ENCODE data around the gene PCDHAC1. TPM values are rescaled to one million over a fixed set of nuclear protein-coding genes. Genes with fewer than 3 reads are reported as not detected.
A peak's percentile ranks its signal among the peaks of the same experiment; 100 is the strongest.
"Not testable (repeated sequence)": the region's sequence is repeated elsewhere in the genome, so short reads cannot be mapped to it uniquely, and the experiment has no call there.

The PCDHAC1 gene, protein sequence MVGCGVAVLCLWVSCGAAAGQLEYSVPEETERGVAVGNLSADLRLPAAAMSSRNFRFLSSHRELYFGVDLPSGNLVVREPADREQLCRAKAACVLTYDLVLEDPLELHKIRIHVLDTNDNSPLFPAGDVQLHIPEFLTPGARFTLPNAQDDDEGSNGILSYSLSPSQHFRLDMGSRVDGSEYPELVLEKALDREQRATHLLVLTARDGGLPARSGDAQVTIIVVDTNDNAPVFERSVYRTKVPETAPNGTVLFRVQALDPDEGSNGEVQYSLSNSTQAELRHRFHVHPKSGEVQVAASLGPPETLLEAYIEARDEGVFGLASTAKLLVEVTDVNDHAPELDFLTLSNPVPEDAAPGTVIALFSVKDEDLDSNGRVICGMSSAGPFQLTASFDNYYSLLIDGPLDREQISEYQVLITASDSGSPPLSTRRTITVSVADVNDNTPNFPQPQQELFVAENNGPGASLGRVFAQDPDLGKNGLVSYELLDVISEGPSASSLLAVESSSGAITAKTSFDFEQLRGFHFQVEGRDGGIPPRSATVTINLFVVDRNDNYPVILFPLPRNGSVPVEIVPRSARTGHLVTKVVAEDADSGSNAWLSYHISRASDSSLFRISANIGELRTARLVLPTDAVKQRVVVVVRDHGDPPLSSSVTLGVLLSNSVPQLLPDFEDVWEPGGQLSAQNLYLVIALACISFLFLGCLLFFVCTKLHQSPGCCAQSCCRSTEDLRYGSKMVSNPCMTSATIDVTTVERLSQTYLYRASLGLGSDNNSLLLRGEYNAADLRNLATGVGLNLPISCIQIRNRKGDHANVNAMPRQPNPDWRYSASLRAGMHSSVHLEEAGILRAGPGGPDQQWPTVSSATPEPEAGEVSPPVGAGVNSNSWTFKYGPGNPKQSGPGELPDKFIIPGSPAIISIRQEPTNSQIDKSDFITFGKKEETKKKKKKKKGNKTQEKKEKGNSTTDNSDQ
- under 1 TPM; 0.09 to 0.52 (median 0.11) TPM for polyA plus RNA-seq (ENCODE audit: insufficient read length in 4 of 4)

DNA sequence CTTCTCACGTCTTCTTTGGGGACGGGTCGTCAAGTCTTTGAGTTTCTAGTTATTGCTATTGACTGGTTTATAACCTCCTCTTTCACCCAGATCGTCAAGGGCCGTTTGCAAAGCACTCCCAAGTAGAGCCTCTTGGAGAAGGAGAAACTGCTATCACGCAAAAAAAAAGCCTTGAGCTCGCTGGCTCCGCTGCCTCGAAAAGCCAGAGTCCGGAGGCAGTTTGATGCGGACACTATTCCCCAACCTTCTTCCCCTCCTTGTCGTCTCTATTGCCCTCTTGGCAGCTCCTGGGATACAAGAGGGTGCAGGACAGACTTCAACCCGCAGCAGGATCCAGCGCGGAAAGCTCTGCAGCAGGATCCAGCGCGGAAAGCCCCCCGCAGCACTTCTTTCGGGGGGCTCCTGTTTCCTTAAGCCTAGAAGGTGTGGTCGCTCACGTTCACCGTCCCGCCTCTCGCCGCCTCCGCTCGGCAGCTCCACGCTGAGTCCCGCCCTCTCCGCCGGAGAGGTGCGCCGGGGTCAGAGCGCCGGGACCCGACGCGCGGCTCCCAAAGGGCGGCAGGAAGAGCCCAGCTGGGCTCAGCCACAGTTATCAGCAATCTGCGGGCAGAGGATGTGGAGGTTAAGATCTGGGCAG is at the start of gene PCDHAC1:
TSS of gene PCDHAC1 (plus strand) at position 494 of the 637 bp plus-strand sequence. CDS start 594 bp downstream, outside the sequence.
- no peak for DNase-seq (ENCODE audit: low read depth in 4 of 4, low spot score in 3 of 4)

DNA sequence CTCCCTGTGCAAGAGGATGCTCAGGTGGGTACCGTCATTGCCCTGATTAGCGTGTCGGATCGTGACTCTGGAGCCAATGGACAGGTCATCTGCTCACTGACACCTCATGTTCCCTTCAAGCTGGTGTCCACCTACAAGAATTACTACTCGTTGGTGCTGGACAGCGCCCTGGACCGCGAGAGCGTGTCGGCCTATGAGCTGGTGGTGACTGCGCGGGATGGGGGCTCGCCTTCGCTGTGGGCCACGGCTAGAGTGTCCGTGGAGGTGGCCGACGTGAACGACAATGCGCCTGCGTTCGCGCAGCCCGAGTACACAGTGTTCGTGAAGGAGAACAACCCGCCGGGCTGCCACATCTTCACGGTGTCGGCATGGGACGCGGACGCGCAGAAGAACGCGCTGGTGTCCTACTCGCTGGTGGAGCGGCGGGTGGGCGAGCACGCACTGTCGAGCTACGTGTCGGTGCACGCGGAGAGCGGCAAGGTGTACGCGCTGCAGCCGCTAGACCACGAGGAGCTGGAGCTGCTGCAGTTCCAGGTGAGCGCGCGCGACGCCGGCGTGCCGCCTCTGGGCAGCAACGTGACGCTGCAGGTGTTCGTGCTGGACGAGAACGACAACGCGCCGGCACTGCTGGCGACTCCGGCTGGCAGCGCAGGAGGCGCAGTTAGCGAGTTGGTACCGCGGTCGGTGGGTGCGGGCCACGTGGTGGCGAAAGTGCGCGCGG is 49.4 kb upstream of the PCDHAC1 start:
- not testable (repeated sequence) for DNase-seq (ENCODE audit: low read depth in 4 of 4, low spot score in 3 of 4)

DNA sequence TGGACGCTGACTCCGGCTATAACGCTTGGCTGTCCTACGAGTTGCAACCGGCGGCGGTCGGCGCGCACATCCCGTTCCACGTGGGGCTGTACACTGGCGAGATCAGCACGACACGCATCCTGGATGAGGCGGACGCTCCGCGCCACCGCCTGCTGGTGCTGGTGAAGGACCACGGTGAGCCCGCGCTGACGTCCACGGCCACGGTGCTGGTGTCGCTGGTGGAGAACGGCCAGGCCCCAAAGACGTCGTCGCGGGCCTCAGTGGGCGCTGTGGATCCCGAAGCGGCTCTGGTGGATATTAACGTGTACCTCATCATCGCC is 48.9 kb upstream of the PCDHAC1 start:
- no peak for DNase-seq (ENCODE audit: low read depth in 4 of 4, low spot score in 3 of 4)

DNA sequence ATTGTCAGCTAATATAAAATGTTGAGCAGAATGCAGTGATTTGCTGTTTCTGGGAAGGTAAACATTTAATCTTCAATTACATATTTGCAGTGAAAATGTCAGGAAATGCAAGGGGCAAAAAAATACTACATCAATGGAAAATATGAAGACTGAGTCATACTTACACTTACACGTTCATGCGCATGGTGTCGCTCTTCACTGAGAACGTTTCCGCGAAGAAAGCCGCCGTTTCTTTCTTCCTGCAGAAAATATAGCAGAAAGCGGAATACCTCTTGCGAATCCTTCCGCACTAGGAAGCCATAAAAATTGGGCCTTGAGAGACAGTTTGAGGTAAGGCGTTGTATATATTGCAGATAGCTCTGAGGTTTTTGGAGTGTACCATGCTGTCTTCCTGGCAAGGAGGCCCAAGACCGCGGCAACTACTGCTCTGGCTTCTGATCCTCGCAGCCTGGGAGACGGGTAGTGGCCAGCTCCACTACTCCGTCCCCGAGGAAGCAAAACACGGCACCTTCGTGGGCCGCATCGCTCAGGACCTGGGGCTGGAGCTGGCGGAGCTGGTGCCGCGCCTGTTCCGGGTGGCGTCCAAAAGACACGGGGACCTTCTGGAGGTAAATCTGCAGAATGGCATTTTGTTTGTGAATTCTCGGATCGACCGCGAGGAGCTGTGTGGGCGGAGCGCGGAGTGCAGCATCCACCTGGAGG is 44.1 kb upstream of the PCDHAC1 start, which contains the start of gene PCDHA13:
TSS of gene PCDHA13 (plus strand) at position 236 of the 702 bp plus-strand sequence. CDS start at position 381, 145 bp downstream.
- no peak for DNase-seq (ENCODE audit: low read depth in 4 of 4, low spot score in 3 of 4)

DNA sequence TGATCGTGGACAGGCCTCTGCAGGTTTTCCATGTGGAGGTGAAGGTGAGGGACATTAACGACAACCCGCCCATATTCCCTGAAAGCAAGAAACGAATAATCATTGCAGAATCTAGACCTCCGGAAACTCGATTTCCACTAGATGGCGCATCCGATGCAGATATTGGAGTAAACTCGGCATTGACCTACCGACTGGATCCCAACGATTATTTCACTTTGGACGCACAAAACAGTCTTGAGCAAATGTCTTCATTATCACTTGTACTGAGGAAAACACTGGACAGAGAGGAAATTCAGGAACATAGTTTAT is 43.6 kb upstream of the PCDHAC1 start:
- no peak for DNase-seq (ENCODE audit: low read depth in 4 of 4, low spot score in 3 of 4)

DNA sequence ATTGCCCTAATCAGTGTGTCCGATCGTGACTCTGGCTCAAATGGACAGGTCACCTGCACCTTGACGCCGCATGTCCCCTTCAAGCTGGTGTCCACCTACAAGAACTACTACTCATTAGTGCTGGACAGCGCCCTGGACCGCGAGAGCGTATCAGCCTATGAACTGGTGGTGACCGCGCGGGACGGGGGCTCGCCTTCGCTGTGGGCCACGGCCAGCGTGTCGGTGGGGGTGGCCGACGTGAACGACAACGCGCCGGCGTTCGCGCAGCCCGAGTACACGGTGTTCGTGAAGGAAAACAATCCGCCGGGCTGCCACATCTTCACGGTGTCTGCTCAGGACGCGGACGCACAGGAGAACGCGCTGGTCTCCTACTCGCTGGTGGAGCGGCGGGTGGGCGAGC is 42.7 kb upstream of the PCDHAC1 start:
- DNase-seq (ENCODE audit: low read depth in 4 of 4, low spot score in 3 of 4): no peak

DNA sequence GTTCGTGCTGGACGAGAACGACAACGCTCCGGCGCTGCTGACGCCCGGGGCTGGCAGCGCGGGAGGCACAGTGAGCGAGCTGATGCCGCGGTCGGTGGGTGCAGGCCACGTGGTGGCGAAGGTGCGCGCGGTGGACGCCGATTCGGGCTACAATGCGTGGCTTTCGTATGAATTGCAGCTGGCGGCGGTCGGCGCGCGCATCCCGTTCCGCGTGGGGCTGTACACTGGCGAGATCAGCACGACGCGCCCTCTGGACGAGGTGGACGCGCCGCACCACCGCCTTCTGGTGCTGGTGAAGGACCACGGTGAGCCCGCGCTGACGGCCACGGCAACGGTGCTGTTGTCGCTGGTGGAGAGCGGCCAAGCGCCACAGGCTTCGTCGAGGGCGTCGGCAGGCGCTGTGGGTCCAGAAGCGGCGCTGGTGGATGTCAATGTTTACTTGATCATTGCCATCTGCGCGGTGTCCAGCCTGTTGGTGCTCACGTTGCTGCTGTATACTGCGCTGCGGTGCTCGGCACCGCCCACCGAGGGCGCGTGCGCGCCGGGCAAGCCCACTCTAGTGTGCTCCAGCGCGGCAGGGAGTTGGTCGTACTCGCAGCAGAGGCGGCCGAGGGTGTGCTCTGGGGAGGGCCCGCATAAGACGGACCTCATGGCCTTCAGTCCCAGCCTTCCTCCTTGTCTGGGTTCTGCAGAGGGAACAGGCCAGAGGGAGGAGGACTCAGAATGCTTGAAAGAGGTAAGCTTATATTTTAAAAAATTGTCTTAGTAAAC is 42.0 kb upstream of the PCDHAC1 start:
- no peak for DNase-seq (ENCODE audit: low read depth in 4 of 4, low spot score in 3 of 4)

DNA sequence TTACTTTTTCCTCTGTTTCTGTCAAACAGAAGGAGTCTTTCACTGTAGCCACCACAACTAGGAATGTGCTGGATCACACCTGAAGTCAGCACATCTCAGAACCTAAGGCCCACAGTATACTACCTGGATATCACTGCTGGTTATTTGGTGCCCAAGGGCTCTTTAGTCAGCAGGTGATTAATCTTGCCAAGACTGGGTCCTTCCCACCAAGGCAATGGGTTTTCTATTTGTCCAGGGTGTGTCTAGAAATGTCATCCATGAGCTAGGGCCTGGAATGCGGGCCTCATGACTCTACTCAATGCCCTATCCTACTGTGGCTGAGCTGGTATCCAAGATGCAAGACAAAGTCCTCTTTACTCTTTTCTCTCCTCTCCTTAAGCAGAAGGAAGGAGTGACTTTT is 9.8 kb upstream of the PCDHAC1 start:
- DNase-seq (ENCODE audit: low read depth in 4 of 4, low spot score in 3 of 4): no peak

DNA sequence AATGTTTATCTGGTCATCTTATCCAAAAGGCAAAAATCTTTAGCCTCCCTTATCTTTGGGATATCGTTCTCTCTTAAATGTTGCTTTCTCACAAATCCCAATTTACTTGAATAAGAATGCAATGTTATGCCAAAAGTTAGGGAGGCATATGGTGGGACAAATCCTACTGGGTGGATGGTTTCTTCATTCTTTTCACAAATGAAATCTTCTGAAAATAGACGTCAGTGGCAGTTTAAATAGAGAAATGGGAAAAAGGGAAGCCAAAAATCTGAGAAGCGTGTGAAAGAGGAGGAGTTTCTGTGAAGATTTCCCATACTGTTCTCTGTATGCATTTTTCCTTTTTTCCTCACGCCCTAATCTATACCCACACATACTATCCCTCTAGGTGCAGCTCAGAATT is 2.5 kb upstream of the PCDHAC1 start:
- no peak for DNase-seq (ENCODE audit: low read depth in 4 of 4, low spot score in 3 of 4)

DNA sequence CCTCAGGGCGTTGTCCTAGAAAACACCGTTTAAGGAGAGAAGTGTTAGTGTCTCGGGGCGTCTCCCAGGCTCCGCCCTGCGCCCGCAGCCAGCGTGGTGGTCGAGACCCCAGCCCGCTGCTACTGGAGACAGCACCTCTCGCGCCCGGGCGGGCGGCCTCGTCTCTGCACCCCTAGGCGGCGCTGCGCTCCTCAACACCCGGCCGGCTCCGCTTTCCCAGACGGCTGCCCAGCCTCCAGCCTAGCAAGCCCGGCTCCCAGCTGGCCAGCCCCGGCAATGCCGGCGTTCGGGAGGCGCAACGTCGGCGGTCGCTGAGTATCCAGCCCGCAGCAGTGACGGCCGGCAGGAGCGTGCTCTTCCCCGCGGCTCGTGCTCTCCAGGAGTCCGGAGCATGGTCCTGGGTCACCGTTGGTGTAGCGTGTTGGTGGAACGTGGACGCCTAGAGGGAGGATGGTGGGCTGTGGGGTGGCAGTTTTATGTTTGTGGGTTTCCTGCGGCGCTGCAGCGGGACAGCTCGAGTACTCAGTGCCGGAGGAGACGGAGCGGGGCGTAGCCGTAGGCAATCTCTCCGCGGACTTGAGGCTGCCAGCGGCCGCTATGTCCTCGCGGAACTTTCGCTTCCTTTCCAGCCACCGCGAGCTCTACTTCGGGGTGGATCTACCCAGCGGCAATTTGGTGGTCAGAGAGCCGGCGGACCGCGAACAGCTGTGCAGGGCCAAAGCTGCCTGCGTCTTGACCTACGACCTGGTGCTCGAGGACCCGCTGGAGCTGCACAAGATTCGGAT is 536 bp downstream of the PCDHAC1 start:
- DNase-seq (ENCODE audit: low read depth in 4 of 4, low spot score in 3 of 4): peak in 3 of 4 donors; percentile 21 to 51 (median 41)

DNA sequence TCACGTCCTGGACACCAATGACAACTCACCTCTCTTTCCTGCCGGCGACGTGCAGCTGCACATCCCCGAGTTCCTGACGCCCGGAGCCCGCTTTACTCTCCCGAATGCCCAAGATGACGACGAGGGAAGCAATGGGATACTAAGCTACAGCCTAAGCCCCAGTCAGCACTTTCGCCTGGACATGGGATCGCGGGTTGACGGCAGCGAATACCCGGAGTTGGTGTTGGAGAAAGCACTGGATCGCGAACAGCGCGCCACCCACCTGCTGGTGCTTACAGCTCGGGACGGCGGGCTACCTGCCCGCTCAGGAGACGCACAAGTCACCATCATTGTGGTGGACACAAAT is 1.1 kb downstream of the PCDHAC1 start:
- no peak for DNase-seq (ENCODE audit: low read depth in 4 of 4, low spot score in 3 of 4)

DNA sequence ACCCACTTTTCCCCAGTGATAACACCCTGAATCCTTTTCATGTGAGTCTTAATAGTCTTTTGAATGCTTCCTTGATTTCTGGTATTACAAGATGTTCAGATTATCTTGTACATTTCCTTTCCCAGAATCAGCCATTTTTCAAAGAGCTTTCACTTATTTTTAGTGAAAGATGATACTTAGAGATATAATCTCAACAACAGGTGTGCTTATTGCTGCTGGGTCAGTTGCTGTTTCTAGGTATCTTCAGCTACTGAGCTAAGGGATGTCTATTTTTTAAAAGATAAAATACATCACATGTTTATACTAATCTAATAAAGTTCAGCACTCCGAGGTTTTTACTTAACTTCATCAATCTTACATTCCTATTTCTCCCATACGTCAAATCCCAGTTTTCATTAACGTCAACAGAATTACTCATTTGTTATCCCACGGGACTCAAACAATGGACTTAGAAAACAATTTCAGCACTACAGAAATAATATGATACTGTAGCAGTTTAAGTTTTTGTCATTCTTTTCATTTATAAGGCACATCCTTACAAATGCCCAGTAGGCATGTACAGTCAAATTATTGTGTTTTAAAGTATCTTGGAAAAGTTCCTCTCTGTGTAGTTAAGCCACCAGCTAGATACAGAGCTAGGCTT is 9.0 kb downstream of the PCDHAC1 start:
- no peak for DNase-seq (ENCODE audit: low read depth in 4 of 4, low spot score in 3 of 4)

DNA sequence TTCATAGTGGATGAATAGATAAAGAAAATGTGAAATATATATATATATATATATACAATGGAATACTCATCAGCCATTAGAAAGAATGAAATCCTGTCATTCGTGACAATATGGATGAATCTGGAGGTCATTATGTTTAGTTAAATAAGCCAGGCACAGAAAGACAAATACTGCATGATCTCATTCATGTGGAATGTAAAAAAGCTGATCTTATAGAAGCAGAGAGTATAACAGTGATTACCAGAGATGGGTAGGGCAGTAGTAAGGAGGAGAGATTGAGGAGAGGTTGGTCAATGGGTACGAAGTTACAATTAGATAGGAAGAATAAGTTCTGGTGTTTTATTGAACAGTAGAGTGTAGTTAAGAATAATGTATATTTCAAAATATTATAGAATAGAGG is 20.5 kb downstream of the PCDHAC1 start:
- DNase-seq (ENCODE audit: low read depth in 4 of 4, low spot score in 3 of 4): no peak

DNA sequence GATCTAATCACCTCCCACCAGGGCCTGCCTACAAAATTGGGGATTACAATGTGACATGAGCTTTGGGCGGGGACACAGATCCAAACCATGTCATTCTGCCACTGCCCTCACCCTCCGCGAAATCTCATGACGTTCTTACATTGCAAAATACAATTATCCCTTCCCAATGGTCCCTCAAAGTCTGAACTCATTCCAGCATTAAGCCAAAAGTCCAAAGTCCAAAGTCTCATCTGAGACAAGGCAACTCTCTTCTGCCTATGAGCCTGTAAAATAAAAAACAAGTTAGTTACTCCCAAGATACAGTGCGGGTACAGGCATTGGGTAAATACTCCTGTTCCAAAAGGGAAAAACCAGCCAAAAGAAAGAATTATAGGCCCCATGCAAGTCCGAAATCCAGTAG is 25.5 kb downstream of the PCDHAC1 start:
- no peak for DNase-seq (ENCODE audit: low read depth in 4 of 4, low spot score in 3 of 4)

DNA sequence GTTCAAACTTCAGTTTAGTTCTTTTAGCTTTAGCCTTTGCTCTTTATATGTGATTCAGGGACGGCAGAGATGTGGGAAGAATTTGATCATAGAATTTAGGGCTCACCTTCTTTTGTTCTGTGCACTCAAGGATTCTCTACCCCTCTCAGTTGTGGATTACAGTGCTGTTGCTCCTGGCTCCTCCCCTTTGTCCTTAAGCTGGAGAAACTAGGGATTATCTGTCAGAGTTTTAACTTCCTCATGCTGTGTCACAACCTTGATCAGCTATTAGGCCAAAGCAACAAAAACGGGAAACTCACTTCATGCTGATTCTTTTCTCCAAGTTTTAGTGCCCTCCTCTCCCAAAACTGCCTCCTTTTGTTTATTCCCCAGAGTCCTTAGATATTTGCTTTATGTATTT is 27.1 kb downstream of the PCDHAC1 start:
- DNase-seq (ENCODE audit: low read depth in 4 of 4, low spot score in 3 of 4): no peak

DNA sequence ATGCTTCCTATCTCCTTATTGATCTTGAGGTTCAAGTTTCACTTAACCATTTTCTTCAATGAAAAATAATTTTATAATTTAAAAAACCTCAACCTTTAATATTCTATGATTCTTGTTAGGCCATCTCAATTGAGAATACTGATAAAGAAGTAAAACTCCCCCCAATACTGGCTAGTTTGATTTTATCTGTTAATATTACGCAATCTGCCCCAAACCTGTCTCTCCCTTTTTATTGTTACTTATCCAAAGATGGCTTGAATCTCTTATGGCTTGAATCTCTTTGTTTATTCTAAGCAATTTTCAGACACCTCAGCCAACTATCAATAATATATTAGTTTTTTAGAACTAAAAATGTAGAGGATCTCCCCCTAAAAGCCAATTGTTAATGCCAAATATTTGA is 36.1 kb downstream of the PCDHAC1 start:
- DNase-seq (ENCODE audit: low read depth in 4 of 4, low spot score in 3 of 4): no peak

DNA sequence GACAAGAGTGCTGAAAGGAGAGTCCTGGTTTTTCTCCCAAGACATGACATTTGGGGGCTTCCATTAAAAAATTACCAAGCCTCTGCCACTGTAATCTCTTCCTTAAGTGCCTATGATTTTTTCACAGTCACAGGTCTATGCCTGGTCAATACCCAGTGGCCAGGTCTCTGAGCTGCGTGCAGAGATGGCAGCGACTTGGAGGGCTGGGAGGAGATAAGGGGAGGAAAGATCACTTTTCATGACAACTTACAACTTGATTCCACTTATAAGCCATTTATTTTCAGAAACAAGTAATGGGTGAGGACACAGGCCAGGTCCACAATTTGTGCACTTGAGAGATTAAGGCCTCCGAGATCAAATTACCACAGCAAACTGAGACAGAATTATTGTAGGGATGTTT is 38.3 kb downstream of the PCDHAC1 start:
- no peak for DNase-seq (ENCODE audit: low read depth in 4 of 4, low spot score in 3 of 4)

DNA sequence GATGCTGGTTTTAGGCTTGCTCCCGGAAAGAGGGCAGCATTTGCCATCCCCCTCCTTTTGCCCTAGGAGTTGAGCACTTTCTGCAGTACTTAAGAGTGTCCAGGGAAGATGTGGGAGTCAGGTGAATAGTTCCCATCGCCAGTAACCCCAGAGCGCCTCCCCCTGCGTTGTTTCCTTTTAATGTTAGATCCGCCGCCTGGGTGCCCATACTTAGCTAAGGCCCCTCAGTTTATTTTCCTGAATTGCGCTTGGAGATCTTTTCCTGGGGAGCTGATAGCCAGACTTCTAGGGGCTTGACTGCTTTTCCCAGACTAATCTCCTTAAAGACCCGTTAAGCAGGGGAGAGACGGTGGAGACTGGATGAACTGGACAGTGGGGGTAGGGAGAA is 39.8 kb downstream of the PCDHAC1 start:
- no peak for DNase-seq (ENCODE audit: low read depth in 4 of 4, low spot score in 3 of 4)

All from left renal pelvis (tissue), 4 donors.